HG03378 (cell line): Measurements from ENCODE around the gene STS.
"Not testable (repeated sequence)": the region's sequence is repeated elsewhere in the genome, so short reads cannot be mapped to it uniquely, and the experiment has no call there.

Experiments
- ATAC-seq: cut with Tn5 transposase; IDR thresholded peaks from one replicate; pipeline ENCODE4 v1.9.1; 2021; ENCODE audit warnings: mild to moderate bottlenecking, moderate library complexity; ENCODE audit not compliant: unreplicated experiment

The STS gene

GRCh38 chrX:7170898-7171297, 23.4 kb downstream of the STS start:
- no peak for ATAC-seq

- not testable (repeated sequence) for ATAC-seq
Observed at GRCh38 chrX:7178859-7179258, 31.3 kb downstream of the STS start.

- no peak for ATAC-seq
Observed at GRCh38 chrX:7179446-7179845, 31.9 kb downstream of the STS start.

GRCh38 chrX:7184816-7185215, 37.3 kb downstream of the STS start:
- ATAC-seq: no peak

GRCh38 chrX:7188672-7189071, 41.2 kb downstream of the STS start:
- ATAC-seq: no peak

- no peak for ATAC-seq
Observed at GRCh38 chrX:7190157-7190556, 42.6 kb downstream of the STS start.

GRCh38 chrX:7191681-7192110, 44.2 kb downstream of the STS start:
- no peak for ATAC-seq

GRCh38 chrX:7192871-7193270, 45.4 kb downstream of the STS start:
- ATAC-seq: no peak

- no peak for ATAC-seq
Observed at GRCh38 chrX:7194606-7195005, 47.1 kb downstream of the STS start.
